Stimulated activated CD4-positive, alpha-beta T cell treated with anti-CD3 and anti-CD28 coated beads, Interleukin-1b, Interleukin-23, amount 100 ng/mL, for 4 hours (primary cell): ENCODE results near the gene GABRR3.

Experiments used
- DNase-seq, 2 donors: peaks; one replicate each; pipeline ENCODE4 v3.0.0-alpha.2; 2020; ENCODE audit warnings: low read depth in 2 of 2

The GABRR3 gene

DNA sequence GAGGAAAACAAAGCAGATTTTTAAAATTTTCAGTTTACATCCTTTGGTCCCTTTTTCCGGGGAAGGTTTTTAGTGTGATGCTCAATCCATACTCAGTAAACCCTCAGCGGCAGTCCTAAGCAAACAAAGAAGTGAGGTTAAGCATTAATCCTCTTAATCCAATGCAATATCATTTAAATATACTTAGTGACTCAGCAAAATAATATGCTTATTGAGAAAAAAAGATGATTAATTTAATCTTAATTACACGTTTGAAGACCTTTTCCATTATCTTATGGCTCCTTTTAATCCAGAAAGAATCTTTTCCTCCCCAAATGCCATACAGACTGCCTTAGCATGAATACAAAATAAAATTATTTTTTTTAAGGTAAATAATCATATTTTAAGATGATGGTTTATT is at the start of gene GABRR3:
Gene GABRR3 (minus strand): TSS at position 108 of the 400 bp plus-strand sequence. CDS start 328 bp downstream, outside the sequence.
- no peak for DNase-seq

DNA sequence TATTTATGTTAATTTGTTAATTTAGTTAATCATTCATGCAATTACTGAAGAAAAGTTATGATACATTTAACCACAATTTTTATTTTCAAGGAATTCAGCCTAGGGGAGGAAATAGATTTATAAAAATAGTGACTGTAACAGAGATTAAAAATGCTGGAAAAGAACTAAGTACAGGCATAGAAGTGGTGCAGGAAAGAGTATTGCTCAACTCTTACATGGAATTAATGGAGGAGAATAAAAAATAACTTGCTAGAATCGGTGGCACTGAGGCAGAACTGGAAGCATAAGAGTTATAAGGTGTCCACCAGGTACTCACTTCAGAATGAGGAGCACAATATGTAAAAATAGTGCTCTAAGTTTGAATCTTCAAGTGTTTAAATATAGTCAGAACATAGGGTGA is 38.4 kb upstream of the GABRR3 start:
- DNase-seq: no peak

DNA sequence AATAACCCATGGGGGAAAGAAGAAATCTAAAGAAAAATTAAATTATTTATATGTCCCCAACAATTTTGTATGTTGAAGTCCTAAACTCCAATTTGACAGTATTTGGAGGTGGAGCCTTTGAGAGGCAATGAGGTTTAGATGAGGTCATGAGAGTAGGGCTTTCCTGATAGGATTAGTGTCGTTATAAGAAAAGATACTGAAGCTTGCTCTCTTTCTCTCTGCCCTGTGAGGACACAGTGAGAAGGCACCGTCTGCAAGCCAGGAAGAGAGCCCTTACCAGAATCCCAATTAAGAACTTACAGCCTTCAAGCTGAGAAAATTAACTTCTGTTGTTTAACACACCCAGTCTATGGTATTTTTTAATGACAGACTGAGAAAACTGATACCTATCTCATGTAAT is 35.7 kb upstream of the GABRR3 start:
- no peak for DNase-seq

DNA sequence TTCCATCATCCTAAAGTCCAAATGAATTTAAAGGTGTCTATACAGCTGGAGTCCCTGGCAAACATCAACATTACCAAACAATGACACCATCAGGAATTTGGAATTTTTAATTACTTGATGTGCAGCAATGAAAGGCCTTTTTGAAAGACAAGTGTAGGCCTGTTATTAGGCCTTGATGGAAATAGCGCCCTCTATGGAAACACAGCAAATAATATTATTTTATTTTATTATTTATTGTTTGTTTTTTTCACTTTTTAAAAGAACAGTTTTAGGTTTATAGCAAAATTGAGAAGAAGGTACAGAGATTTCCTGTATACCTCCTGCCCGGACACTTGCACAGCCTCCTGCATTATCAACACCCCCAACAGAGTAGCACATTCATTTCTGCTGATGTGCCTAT is 33.7 kb upstream of the GABRR3 start:
- no peak for DNase-seq

DNA sequence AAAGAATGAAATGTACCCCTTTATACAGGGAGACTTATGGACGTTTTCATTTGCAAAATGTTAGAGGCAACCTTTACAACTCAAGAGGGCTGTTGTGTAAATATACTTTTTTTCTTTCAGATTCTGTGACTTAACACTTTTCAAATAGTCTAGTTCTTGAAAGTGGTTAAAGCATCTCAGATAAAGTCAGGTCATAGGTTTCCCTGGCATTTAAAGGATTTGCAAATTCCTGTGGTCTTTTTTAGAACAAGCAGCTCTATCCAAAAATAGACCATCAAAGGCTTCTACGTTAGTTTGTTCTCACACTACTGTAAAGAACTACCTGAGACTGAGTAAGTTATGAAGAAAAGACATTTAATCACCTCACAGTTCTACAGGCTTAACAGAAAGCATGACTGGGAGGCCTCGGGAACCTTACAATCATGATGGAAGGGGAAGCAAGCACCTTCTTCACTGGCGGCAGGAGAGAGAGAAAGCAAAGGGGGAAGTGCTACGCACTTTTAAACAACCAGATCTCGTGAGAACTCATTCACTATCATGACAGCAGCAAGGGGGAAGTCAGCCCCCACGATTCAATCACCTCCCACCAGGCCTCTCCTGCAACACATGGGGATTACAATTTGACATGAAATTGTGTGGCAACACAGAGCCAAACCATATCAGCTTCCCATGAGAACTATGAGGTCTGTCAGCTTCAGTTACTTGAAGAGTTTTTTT is 23.3 kb upstream of the GABRR3 start:
- DNase-seq: no peak

DNA sequence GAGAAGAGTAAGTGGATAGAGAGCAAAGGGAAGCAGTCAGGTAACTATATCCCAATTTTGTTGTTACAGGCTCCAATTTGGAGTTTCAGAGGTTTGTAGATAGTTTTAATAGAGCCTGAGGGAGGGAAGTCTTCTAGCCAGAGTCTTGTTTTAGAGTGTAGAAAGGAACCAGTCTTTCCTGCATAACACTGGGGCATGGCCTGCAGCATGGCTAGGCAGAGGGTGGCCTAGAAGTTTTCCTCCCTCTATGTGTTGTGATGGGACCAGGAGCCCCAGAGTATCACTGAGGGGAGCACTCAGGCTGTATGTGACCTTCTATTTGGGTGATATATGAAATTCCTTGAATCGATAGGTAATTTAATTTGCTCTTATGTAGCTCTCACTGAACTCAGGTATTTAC is 22.5 kb upstream of the GABRR3 start:
- no peak for DNase-seq

DNA sequence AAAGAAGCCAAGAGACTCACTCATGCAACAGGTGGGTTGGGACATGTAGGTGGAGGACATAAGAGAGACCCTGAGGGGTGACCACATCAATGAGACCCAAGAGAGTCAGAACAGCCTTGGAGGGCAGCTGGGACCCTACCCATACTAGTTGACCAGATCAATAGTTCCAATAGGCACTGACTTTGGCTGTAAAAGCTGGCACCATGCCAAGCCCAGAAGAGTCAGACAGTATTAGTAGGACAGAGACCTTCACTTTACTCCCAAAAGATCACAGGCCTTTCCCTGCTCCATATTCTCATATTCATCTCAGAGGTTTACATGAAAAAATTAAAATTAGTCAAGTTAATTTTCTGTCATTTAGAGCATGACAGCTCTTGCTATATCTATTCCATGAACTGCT is 20.9 kb upstream of the GABRR3 start:
- no peak for DNase-seq

DNA sequence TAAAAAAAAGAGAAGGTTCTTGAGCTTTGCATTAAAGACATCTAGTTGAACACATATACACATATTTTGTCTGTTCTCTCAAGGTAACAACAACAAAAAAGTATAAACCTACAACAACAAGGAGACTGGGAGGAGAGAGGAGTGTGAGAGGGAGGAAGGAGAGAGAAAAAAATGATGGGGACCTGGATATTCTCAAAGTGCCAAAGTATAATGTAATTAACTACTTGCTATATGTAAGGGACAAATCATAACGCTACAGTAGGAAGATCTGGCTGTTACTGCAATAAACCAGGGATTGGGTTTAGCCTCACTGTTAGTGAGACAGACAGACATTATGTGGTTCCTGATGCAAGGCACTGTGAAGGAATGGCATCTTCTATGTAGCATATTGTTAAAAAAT is 14.2 kb upstream of the GABRR3 start:
- DNase-seq: no peak

DNA sequence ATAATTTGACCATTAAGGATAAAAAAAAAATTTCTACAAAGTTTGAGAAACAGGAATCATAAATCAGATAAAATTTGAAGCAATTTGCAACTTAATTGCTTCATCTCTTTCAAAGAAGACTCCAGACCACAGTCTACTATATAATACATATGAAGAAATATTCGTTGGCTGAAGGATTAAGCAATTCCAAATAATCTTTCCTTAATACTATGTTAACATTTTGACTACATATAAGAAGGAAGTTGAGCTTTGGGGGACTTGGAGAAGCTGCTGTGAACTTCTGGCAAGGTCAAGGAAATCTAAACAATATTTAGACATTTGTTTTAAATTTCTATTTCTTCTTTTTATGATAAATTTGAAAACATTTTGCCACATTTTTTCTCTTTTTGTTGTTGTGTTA is 13.5 kb upstream of the GABRR3 start:
- no peak for DNase-seq

DNA sequence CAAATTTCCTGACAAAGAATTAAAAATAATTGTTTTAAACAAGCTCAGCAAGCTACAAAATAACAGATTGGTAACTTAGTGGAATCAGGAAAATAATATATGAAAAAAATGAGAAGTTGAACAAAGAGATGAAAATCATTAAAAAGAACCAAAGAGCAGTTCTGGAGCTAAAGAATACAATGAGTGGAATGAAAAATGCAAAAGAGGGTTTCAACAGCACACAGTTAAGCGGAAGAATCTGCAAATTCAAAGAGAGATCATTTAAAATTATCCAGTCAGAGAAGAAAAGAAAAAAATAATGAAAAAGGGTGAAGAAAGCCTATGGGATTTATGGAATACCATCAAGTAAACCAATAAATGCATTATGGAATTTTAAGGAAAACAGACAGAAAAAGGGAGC is 6.2 kb upstream of the GABRR3 start:
- no peak for DNase-seq

DNA sequence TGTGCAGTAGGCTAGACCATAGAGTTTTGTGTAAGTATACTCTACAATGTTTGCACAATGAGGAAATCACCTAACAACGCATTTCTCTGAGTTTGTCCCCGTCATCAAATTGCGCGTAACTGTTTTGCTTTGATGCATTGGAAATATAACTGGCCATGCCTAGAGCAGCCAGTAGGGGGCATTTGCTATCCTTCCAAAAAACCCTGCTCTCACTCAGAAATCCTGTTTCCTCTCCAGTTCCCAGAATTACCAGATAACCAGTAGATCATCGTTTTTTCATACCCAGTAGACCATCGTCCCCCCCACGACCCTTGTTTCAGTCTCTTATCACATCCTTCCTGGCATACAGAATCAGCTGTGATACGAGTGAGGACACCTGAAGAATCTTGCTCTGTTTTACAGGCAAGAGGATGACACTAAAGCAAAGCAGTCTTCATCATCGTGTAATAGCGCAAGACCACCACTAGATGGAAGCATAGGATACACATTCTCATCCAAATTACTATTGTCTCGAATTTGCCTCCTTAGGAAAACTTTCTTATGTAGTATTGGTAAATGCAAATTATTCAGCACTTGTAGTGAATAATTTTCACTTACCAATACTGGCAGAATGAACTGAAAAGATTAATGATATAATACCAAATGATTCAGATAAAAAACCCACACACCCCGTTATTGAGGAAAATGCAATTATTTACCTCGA is 4.4 kb upstream of the GABRR3 start:
- DNase-seq: peak; percentile 38 to 53

DNA sequence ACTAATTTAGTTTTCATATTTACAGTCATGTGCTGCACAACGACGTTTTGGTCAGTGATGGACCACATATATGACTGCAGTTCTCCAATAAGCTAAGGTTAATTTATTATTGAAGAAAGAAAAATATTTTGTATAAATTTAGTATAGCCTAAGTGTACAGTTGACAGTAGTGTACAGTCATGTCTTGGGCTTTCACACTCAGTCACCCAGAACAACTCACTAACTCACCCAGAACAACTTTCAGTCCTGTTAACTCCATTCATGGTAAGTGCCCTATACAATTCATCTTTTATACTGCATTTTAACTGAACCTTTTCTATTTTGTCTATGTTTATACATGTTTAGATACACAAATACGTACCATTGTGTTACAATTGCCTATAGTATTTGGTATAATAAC is 3.8 kb upstream of the GABRR3 start:
- no peak for DNase-seq

DNA sequence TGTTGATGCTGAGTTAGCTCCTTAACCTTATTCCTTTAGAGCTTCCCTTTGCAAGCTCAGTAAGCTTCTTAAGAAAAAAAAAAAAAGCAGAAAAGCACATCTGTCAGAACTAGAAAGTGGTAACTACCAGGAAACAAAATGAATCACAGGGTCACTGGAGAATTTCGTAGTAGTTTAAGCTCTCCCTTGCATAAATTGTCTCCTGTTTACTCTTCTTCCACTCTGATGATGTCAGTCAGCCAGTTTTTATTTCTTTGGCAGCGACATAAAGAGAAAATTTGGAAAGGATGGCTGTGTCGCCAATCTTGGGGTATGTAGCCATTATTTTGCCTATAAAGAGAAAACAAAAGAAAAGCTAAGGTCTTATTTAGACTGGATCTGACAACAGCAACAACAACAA is 3.2 kb upstream of the GABRR3 start:
- DNase-seq: no peak

DNA sequence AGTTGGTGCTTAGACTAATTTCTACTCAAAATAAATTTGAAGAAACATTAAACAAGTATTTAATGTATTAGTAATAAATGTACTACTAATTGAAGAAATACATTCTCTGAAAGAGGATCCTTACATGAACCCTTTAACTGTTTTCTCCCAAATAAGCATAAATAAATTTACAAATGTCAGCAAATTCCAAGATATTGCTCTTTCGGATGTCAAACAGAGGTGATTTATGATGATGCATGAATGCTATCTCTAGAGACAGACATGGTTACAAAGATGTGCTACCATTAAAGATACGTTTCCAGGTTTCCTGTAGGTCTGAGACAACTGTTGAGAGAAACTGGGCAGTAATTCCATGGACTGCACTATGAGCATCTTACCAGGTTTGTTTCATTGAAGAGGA is 629 bp downstream of the GABRR3 start:
- DNase-seq: no peak

DNA sequence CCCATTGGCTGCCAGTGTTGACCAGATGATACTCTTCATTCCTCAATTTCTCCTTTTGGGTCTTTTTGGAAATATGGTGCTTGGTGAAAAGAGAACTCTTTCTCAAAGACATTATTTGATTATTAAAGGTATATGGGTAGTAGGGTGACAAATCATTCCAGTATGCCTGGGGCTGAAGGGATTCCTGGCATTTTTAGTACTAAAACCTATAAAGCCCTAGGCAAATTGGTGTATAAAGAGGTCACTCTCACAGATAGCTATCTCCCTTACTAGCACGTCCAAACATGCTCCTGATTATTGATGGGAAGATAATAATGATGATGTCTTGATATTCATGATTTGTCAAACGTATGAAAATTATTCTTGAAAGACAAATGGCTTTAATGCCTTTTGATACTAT is 1.1 kb downstream of the GABRR3 start:
- no peak for DNase-seq

DNA sequence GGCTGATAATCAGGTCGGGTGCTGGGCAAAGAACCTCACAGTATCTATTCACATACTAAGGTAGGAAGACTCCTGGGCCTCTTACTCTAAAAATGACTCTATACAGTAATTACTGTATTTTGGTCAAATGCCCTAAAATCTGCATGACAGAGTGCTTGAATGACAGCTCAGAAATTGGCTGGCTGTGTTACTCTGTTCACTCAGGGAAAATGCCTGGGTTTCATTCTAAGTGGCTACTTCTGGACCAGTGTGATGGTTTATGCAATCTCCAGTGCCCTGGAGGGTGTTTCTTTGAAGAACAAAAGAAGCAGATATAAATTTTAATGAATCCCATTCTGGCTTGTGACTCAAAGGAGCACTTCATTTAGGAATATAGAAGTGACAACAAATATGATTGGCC is 2.2 kb downstream of the GABRR3 start:
- DNase-seq: no peak

DNA sequence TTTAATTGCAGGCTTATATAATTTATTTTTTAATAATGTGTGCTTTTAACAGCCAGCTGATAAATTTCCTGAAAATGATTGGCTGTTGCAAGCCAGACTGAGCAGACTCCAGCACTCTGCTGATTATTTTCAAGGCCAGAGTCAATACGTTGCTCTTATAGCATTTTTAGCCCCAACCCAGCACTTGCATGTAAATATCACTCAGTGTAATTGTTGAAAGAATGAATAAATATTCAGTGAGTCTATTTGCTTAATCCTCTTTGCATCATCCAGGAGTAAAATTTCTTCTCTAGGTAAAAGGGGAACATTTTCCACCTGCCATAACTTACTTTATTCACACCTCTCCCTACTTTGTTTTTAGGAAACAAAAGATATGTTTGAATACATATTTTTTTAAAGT is 2.9 kb downstream of the GABRR3 start:
- no peak for DNase-seq

DNA sequence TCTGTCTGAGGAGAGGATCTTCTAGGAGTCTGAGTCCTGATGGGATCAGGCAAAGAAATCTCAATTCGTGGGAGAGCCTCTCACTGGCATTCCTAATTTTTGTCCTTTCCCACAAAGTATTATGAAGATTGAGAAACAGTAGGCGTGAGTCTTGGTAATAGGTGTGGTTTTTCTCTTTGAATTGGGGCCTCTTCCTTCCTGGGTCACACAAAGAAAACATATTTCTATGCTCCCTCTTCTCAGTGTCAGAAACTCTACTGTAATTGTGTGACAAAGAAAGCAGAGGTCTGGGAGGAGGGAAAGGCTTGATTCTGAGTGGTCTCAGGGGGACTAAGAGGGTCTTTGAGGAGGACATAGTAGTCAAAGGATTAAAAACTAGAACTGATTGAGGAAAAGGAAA is 6.0 kb downstream of the GABRR3 start:
- no peak for DNase-seq

DNA sequence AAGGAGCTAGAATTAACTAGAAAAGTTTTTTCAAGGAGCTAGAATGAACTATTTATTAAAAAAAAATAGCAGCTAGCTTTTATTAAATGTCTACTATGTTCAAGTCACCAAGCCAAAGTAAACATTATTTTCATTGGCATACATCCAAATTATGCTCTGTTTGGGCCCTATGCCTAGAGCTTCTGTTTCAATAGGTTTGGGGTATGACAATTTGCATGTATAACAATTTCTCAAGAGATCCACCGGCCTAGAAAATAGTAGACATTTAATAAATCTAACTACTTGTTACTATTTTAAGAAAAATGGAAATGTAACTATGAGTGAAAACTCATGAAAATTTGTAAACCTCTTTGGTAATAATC is 8.0 kb downstream of the GABRR3 start:
- DNase-seq: no peak

DNA sequence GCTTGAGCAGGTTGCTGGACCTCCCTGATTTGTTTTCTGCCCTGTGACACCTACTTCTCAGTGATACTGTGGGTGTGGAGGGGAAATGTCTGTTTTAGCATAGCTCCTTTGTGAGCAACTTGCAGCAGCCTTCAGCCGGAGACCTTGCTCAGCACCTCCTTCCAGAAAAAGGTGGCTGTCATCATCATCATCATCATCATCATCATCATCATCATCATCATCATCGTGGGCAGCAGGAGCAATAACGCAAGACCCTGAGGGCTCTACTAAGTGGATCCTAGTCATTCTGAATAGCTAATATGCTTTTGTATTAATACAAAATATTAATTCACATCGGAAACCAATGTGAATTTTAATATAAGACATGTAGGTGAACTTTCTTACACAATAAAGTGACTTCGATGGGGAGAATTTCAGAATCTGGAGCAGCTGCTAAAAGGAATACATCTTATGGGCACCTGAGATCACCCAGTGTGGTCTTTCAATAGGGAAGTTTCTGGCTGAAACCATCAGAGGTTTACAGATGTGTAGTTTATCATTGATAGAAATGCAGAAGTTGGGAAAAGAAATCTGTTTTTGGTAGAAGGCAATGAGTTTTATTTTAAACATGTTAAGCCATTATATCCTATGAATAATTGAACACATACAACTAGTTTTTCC is 8.6 kb downstream of the GABRR3 start:
- DNase-seq: no peak

DNA sequence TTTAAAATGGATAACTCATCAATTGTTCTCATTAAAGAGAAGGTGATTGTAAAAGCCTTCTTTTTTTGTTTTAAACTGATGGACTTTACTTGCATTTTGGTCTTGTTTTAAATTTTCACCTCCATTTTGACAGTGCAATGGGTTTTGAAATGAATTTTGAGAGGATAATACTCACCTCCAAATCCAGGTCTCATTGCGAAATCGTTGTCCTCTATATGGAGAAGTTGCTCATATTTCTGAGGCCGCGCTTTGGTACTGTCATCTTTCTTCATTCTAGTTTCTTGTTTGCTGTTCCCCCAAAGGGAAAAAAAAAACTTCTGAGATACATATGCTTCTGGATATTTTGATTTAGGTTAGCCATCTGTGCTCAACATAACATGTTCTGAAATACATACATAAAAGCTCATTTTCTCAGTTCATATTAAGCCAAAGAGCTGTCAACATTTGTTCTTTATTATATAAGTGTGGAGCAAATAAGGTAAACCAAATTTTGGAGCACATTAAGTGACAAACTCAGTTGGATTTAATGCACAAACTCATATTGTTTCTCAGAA is 9.6 kb downstream of the GABRR3 start:
- DNase-seq: no peak

DNA sequence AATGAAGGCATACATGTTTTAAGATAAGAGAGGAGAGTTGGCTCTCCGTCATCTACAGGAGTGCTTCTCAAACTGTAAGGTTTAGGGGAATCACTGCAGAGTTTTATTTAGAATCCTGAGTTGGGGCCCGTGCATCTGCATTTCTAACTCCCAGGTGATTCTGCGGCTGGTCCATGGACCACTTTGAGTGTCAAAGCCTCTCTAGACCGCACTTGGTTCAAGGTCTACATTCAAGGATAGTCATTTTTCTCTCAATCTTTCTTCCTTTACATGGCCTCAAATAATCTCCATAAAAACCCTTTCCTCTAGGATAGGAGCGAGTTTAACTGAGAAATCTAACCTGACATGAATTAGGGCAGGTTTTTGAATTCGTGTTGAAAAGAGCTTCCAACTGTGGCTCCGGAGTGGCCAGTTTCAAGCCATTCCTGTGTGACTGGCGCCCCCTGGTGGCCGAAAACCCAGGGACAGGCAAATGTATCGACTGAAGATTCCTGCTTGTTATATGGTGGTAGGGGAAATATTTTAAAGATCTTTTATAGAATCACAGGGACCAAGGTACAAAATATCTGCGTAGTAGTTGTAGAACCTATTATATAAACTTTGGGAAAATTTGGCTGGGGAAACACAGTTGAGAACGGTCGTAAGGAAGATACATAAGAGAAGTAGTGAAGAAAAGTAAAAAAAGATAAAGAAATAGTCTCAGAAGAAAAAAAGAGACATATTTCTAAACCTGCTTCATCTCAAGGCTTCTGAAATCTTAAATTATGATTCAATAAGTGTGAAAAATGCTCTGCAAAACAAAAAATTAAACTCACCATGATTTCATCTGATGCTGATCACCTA is 11.9 kb downstream of the GABRR3 start:
- peak; percentile 97 to 98 for DNase-seq
